ENCODE results near the gene APOC1.

DNA sequence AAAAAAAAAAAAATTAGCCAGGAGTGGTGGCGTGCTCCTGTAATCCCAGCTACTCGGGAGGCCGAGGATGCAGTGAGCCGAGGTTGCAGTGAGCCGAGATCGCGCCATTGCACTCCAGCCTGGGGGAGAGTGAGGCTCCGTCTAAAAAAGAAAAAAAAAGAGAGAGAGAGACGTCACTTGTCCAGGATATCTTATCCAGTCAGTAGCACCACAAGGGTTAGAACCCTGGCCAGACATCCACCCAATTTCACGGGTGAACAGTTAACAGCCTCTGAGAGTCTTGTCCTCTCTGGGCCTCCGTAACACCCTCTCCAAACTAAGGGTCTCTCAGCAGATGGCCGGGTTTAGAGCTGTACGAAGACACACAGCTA, 39.9 kb downstream of the APOC1 start:
- TF ChIP-seq, protein P1, sequence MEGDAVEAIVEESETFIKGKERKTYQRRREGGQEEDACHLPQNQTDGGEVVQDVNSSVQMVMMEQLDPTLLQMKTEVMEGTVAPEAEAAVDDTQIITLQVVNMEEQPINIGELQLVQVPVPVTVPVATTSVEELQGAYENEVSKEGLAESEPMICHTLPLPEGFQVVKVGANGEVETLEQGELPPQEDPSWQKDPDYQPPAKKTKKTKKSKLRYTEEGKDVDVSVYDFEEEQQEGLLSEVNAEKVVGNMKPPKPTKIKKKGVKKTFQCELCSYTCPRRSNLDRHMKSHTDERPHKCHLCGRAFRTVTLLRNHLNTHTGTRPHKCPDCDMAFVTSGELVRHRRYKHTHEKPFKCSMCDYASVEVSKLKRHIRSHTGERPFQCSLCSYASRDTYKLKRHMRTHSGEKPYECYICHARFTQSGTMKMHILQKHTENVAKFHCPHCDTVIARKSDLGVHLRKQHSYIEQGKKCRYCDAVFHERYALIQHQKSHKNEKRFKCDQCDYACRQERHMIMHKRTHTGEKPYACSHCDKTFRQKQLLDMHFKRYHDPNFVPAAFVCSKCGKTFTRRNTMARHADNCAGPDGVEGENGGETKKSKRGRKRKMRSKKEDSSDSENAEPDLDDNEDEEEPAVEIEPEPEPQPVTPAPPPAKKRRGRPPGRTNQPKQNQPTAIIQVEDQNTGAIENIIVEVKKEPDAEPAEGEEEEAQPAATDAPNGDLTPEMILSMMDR (IDR thresholded peaks at IDR 0.05) = no peak
- TF ChIP-seq NRF1 (IDR thresholded peaks at IDR 0.05; ENCODE audit: low read depth, low read length) = no peak
- no peak for TF ChIP-seq JUND (IDR thresholded peaks at IDR 0.05)
- no peak for TF ChIP-seq TCF12 (IDR thresholded peaks at IDR 0.05)
- TF ChIP-seq, protein P2, sequence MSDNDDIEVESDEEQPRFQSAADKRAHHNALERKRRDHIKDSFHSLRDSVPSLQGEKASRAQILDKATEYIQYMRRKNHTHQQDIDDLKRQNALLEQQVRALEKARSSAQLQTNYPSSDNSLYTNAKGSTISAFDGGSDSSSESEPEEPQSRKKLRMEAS (IDR thresholded peaks at IDR 0.05; ENCODE audit: low read depth) = no peak
- no peak for TF ChIP-seq FOXM1 (IDR thresholded peaks at IDR 0.05; ENCODE audit: low read depth)
